Tibial nerve (tissue), 3 donors: ENCODE results near the gene ADAM33.

ENCODE experiments used
- CTCF ChIP-seq, 5 experiments: fragments of 200-600 bp in 3 of 5; fragments of 450-650 bp in 2 of 5; sonication (generic) in 3 of 5; IDR thresholded peaks; one replicate each; pipeline ENCODE4 v1.5.1; 2016 to 2019; ENCODE audit warnings: antibody characterized with exemption in 5 of 5, mild to moderate bottlenecking in 3 of 5, moderate library complexity in 2 of 5
- POLR2A ChIP-seq, 2 donors: fragments of 450-650 bp; IDR thresholded peaks; one replicate each; pipeline ENCODE4 v1.6.1; 2017; ENCODE audit warnings: antibody characterized with exemption in 2 of 2, mild to moderate bottlenecking in 2 of 2, moderate library complexity in 2 of 2

GRCh38 chr20:3701061-3701998 is 19.5 kb upstream of the ADAM33 start:
- TF ChIP-seq CTCF (IDR thresholded peaks at IDR 0.05): no peak
- TF ChIP-seq POLR2A (IDR thresholded peaks at IDR 0.05): no peak
